ENCODE measurements around the gene YIF1B.
A peak's percentile ranks its signal among the peaks of the same experiment; 100 is the strongest.
"Not testable (repeated sequence)": the region's sequence is repeated elsewhere in the genome, so short reads cannot be mapped to it uniquely, and the experiment has no call there.

YIF1B gene, protein sequence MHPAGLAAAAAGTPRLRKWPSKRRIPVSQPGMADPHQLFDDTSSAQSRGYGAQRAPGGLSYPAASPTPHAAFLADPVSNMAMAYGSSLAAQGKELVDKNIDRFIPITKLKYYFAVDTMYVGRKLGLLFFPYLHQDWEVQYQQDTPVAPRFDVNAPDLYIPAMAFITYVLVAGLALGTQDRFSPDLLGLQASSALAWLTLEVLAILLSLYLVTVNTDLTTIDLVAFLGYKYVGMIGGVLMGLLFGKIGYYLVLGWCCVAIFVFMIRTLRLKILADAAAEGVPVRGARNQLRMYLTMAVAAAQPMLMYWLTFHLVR

GRCh38 chr19:38315657-38316476 is at the start of gene YIF1B:
YIF1B (minus strand) TSS chr19:38315947; CDS start chr19:38315917, 30 bp downstream.
- peak; percentile 98 for DNase-seq

GRCh38 chr19:38362946-38363688 is 47.4 kb upstream of the YIF1B start:
- not testable (repeated sequence) for DNase-seq

GRCh38 chr19:38362076-38362945 is 46.6 kb upstream of the YIF1B start:
- peak; percentile 90 for DNase-seq

DNA sequence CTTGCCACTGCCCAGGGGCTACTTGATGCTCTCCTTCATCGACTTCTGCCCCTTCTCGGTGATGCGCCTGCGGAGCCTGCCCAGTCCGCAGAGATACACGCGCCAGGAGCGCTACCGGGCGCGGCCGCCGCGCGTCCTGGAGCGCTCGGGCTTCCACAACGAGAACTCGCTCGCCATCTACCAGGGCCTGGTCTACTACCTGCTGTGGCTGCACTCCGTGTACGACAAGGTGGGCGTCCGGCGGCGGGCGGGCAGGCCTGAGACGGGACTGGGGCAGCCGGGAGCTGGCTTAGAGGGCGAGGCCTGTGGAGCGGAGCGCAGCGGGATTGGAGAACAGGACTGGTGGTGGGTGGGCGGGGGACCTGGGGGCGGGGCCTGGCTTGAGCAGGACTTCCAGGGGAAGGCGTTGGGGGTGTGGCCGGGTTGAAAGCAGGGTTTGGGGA is 45.9 kb upstream of the YIF1B start:
- DNase-seq: peak; percentile 75

DNA sequence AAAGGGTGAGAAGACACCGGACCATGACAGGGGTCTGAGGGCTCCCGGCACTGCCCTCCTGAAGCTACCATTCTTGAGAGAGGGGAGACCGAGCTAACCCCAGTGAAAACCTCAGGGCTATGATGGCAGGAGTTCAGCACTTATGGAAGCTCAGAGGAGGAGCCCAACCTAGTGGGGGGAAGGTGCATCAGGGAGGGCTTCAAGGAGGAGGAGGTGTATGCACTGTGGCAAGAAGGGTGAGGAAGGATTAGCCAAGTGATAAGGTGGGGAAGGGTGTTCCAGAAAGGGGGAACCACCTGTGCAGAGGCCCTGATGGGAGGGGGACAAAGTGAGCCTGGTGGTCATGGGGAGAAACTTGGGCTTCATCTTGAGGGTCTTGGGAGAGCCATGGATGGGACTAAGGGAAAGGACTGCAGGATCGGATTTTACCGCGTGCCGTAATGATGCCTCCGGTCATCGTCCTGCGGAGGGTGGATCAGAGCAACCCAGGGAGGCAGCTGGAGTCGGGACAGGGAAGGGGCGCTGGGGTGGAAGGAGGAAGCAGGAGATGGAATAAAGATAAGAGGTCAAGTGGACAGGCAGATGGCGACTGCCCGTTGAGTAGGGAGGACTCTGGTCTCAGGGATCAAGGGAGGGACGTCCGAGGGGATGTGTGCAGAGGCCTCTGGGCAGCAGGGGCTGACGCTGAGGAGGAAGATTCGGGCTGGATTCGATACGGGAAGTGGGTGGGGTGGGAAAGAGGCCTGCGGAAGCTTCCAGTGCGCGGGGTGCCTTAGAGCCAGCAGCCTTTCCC is 45.3 kb upstream of the YIF1B start:
- DNase-seq: no peak

- DNase-seq: no peak
These were observed 44.6 kb upstream of the YIF1B start for GRCh38 chr19:38360351-38360750.

GRCh38 chr19:38359242-38360021 is 43.7 kb upstream of the YIF1B start:
- no peak for DNase-seq

DNA sequence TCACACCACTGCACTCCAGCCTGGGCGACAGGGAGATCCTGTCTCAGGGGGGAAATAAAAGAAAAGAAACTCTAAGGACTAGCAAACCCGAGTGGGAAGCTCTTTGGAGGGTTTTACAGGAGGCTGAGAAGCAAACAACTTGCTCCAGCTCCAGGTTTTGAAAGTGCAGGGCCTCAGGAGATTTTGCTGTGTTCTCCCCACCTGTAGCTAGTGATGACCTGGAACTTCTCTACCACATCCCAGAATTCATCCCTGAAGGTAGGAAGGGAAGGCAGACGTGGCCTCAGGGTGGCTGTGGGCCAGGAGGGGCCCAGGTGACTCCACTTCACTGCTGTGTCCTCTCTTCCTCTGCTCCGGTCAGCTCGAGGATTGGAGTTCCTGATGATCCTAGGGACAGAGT is 42.3 kb upstream of the YIF1B start:
- DNase-seq: no peak

DNA sequence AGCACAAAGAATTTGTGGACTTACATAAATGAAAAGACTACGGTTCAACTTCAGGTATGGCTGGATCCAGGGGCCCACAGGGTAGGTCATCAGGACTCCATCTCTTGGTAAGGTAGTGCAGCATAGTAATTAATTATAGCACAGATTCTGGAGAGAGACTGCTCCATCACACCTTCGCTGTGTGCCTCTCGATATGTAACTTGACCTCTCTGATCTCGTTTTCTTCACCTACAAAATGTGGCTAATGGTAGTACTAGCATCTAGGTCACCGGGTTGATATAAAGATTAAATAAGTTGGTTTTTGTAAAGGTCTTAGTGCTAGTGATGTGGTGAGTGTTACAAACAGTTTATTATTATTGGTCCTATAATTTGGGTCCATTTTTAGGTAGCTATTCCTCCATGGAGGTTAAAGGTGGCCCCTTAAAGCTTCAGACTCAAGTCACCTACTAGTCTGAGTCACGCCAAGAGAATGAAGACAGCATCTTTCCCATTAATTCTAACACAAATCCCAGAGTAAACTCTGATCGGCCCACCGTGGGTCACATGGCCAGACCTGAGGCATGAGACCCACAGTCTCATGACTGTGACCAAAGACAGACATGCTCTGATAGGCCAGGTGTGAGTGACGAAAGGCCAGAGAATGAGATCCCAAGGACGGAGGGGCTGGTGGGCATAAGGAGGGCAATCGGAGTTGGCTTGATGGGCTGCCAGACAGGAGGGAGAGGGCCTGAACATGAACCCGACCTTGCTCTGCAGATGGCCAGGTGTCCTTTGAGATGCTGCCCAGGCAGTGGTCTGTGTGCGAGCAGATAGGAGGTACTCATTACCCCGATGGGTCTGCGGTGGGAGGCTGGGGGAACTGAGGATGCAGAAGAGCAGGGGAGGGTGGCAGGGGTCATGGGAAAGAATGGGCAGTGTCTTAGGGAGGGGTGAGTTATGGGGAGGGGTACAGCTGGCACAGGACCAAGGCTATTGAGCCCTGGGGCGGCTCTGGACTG is 40.3 kb upstream of the YIF1B start:
- DNase-seq: no peak

GRCh38 chr19:38352611-38353010 is 36.9 kb upstream of the YIF1B start:
- no peak for DNase-seq

DNA sequence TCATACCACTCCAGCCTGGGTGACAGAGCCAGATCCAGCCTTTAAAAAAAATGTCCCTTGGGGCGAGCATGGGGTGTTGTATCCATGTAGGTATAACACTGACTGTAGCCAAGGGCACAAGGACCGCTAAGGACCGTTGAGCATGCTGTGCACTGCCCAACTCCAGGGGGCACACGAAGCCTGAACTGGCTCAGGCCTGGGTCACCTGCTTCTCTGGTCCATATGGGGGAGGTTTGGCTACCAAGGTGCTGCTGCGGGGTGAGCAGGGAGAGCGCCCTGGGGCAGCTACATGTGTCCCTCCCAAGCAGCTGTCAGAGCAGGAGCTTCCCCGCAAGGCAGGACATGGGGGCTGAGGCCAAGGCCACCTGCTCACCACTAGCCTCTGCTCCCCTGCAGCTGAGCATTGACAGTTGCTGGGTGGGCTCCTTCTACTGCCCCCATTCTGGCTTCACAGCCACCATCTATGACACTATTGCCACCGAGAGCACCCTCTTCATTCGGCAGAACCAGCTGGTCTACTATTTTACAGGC is 36.2 kb upstream of the YIF1B start:
- DNase-seq: no peak

- no peak for DNase-seq
These were observed 35.1 kb upstream of the YIF1B start for GRCh38 chr19:38350883-38351282.

GRCh38 chr19:38346837-38347236 is 31.1 kb upstream of the YIF1B start:
- no peak for DNase-seq

GRCh38 chr19:38340927-38341326 is 25.2 kb upstream of the YIF1B start:
- DNase-seq: no peak

- DNase-seq: not testable (repeated sequence)
These were observed 23.3 kb upstream of the YIF1B start for GRCh38 chr19:38339011-38339410.

DNA sequence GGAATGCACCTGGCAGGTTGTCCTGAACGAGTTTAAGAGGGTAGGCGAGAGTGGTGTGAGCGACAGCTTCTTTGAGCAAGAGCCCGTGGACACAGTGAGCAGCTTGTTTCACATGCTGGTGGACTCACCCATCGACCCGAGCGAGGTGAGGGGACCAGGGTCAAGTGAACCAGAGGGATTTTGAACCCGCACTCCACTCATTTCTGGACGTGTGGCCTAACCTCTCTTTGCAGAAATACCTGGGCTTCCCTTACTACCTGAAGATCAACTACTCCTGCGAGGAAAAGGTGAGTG is 21.6 kb upstream of the YIF1B start:
- DNase-seq: no peak

GRCh38 chr19:38336638-38337359 is 21.1 kb upstream of the YIF1B start:
- DNase-seq: peak; percentile 98

- DNase-seq: peak; percentile 98
These were observed 20.3 kb upstream of the YIF1B start for GRCh38 chr19:38335949-38336637.

Measured in activated CD4-positive, alpha-beta T cell treated with anti-CD3 and anti-CD28 coated beads, Interleukin-2, amount 50 U/mL, for 16 hours (primary cell).